SU-DHL-6 (cell line): Measurements from ENCODE around the gene CCDC183.

ENCODE experiments used
- H2AFZ ChIP-seq: fragments of 200-600 bp; sonication (generic); 2 replicates; pipeline ENCODE4 v1.6.1; 2014; ENCODE audit warnings: low read depth, mild to moderate bottlenecking, moderate library complexity, mixed read lengths, antibody characterized with exemption, low read length; ENCODE audit not compliant: severe bottlenecking
- H3F3A ChIP-seq: fragments of 200-600 bp; shearing (Covaris generic); 2 replicates; pipeline ENCODE4 v1.6.0; 2016; ENCODE audit warnings: antibody characterized with exemption, mild to moderate bottlenecking; ENCODE audit not compliant: insufficient read depth
- H3K27ac ChIP-seq: fragments of 200-600 bp; sonication (generic); 2 replicates; pipeline ENCODE4 v1.5.1; 2016; ENCODE audit warnings: low read depth, mild to moderate bottlenecking, low read length, moderate library complexity, mixed read lengths
- H3K27me3 ChIP-seq: fragments of 200-600 bp; sonication (generic), shearing (Covaris generic); 2 replicates; pipeline ENCODE4 v1.6.0; 2014; ENCODE audit warnings: mild to moderate bottlenecking, low read length
- H3K36me3 ChIP-seq: fragments of 200-600 bp; sonication (generic); 2 replicates; pipeline ENCODE4 v1.6.1; 2014; ENCODE audit warnings: mild to moderate bottlenecking, low read length, mixed read lengths
- H3K4me2 ChIP-seq: fragments of 300-600, 200-600 bp; shearing (Covaris generic), sonication (generic); 2 replicates; pipeline ENCODE4 v1.6.0; 2014; ENCODE audit warnings: low read length, low read depth, mild to moderate bottlenecking; ENCODE audit not compliant: poor library complexity, severe bottlenecking
- H3K4me3 ChIP-seq: fragments of 200-600 bp; sonication (generic); 2 replicates; pipeline ENCODE4 v1.5.1; 2014; ENCODE audit warnings: antibody characterized with exemption, low read length, mild to moderate bottlenecking, mixed read lengths; ENCODE audit not compliant: insufficient read depth, poor library complexity, severe bottlenecking
- H3K79me2 ChIP-seq: fragments of 200-600 bp; sonication (generic); 2 replicates; pipeline ENCODE4 v1.6.1; 2014; ENCODE audit warnings: mild to moderate bottlenecking, low read length, moderate library complexity; ENCODE audit not compliant: insufficient read depth
- H3K9ac ChIP-seq: fragments of 200-600 bp; sonication (generic); 2 replicates; pipeline ENCODE4 v1.7.0; 2014; ENCODE audit warnings: mild to moderate bottlenecking, low read length
- H3K9me2 ChIP-seq: fragments of 200-600 bp; sonication (generic); replicated peaks from 2 replicates; pipeline ENCODE4 v1.6.1; 2014; ENCODE audit warnings: low read length; ENCODE audit not compliant: insufficient read depth
- H3K9me3 ChIP-seq: fragments of 200-600 bp; sonication (generic); 2 replicates; pipeline ENCODE4 v1.6.1; 2014; ENCODE audit warnings: low read length, mixed read lengths; ENCODE audit not compliant: insufficient read depth
- H4K20me1 ChIP-seq: fragments of 200-600 bp; sonication (generic); 2 replicates; pipeline ENCODE4 v1.6.1; 2014; ENCODE audit warnings: low read depth, mild to moderate bottlenecking, antibody characterized with exemption, low read length, moderate library complexity, mixed read lengths
- CTCF ChIP-seq: fragments of 200-600 bp; sonication (generic); IDR thresholded peaks from one replicate; pipeline ENCODE4 v1.5.1; 2017; ENCODE audit warnings: antibody characterized with exemption, mild to moderate bottlenecking, low read length, moderate library complexity; ENCODE audit not compliant: insufficient read depth, poor library complexity, severe bottlenecking
- EZH2phosphoT487 ChIP-seq: fragments of 200-600 bp; sonication (generic), shearing (Covaris generic); conservative IDR thresholded peaks from 2 replicates; pipeline ENCODE4 v1.6.1; 2018; ENCODE audit warnings: mild to moderate bottlenecking, antibody characterized with exemption, low read length, moderate library complexity, mixed read lengths

Gene CCDC183

GRCh38 chr9:136803551-136804508 is 7.7 kb downstream of the CCDC183 start:
- Histone ChIP-seq H3K9me3 (no peaks in the 10 kb centered on the region), H3K27ac (no peak overlapping the region), H3F3A (no peaks in the 10 kb centered on the region), H3K9ac (no peak overlapping the region), H4K20me1 (no peaks in the 10 kb centered on the region), H2AFZ (no peak overlapping the region), H3K27me3 (no peaks in the 10 kb centered on the region), H3K79me2 (peaks cover 14% of the 10 kb centered on the region), H3K9me2 (no peaks in the 10 kb centered on the region), H3K4me2 (no peak overlapping the region), H3K36me3 (no peaks in the 10 kb centered on the region), H3K4me3 (no peak overlapping the region)
- no peak for TF ChIP-seq EZH2phosphoT487
- no peak for TF ChIP-seq CTCF

- Histone ChIP-seq H3K4me3 (no peak overlapping the region), H3K27me3 (no peaks in the 10 kb centered on the region), H3K9me2 (no peaks in the 10 kb centered on the region), H3K4me2 (no peak overlapping the region), H3K79me2 (peaks cover 23% of the 10 kb centered on the region), H3F3A (no peaks in the 10 kb centered on the region), H3K9ac (no peak overlapping the region), H4K20me1 (peaks cover 1% of the 10 kb centered on the region; the same call in 1 of the 2 replicates), H3K27ac (no peak overlapping the region), H2AFZ (no peak overlapping the region), H3K9me3 (no peaks in the 10 kb centered on the region), H3K36me3 (peaks cover 3% of the 10 kb centered on the region)
- TF ChIP-seq EZH2phosphoT487 (no peak), CTCF (no peak)
Observed at GRCh38 chr9:136804509-136805206, 8.5 kb downstream of the CCDC183 start.

- H3K79me2 ChIP-seq, result peaks cover 29% of the 10 kb centered on the region
- no peaks in the 10 kb centered on the region for H3F3A ChIP-seq
- H3K27me3 ChIP-seq, result no peaks in the 10 kb centered on the region
- no peak overlapping the region for H2AFZ ChIP-seq
- H3K4me3 ChIP-seq, result no peak overlapping the region
- peaks cover 9% of the 10 kb centered on the region for H3K36me3 ChIP-seq
- TF ChIP-seq CTCF (no peak), EZH2phosphoT487 (no peak)
- H3K9me3 ChIP-seq, result no peaks in the 10 kb centered on the region
- no peak overlapping the region for H3K27ac ChIP-seq
- H3K9me2 ChIP-seq, result no peaks in the 10 kb centered on the region
- no peak overlapping the region for H3K9ac ChIP-seq
- H4K20me1 ChIP-seq, result peaks cover 3% of the 10 kb centered on the region; the same call in 1 of the 2 replicates
- no peak overlapping the region for H3K4me2 ChIP-seq
Observed at GRCh38 chr9:136805207-136805740, 9.1 kb downstream of the CCDC183 start.
